Activated naive CD4-positive, alpha-beta T cell treated with anti-CD3 and anti-CD28 coated beads, Interleukin-2, amount 10 ng/mL, durations not matched to agents 7 days and 5 days (primary cell): ENCODE results near the gene ERBIN.
"Not testable (repeated sequence)": the region's sequence is repeated elsewhere in the genome, so short reads cannot be mapped to it uniquely, and the experiment has no call there.

Source experiments
- CTCF ChIA-PET: fragments of 350-600 bp; sonication (Branson Sonifier 250); formaldehyde crosslinking; loops from one replicate; lab custom pipeline; 2021; ENCODE audit warnings: antibody characterized with exemption; lab: Charles Lee
- DNase-seq: peaks from one replicate; pipeline ENCODE4 v3.0.0-alpha.2; 2020
- H3K27ac Mint-ChIP-seq: one replicate; pipeline ENCODE4 v1.8.0; 2021; ENCODE audit warnings: mild to moderate bottlenecking, moderate library complexity, mixed read lengths
- H3K27me3 Mint-ChIP-seq: one replicate; pipeline ENCODE4 v1.8.0; 2021; ENCODE audit warnings: mild to moderate bottlenecking, mixed read lengths
- H3K36me3 Mint-ChIP-seq: one replicate; pipeline ENCODE4 v1.8.0; 2021; ENCODE audit warnings: mixed read lengths
- H3K4me1 Mint-ChIP-seq: one replicate; pipeline ENCODE4 v1.8.0; 2021; ENCODE audit warnings: mixed read lengths
- H3K4me3 Mint-ChIP-seq: one replicate; pipeline ENCODE4 v1.8.0; 2021; ENCODE audit warnings: mild to moderate bottlenecking, moderate library complexity, mixed read lengths
- H3K9me3 Mint-ChIP-seq: one replicate; pipeline ENCODE4 v1.8.0; 2021; ENCODE audit warnings: mixed read lengths

Gene ERBIN

DNA sequence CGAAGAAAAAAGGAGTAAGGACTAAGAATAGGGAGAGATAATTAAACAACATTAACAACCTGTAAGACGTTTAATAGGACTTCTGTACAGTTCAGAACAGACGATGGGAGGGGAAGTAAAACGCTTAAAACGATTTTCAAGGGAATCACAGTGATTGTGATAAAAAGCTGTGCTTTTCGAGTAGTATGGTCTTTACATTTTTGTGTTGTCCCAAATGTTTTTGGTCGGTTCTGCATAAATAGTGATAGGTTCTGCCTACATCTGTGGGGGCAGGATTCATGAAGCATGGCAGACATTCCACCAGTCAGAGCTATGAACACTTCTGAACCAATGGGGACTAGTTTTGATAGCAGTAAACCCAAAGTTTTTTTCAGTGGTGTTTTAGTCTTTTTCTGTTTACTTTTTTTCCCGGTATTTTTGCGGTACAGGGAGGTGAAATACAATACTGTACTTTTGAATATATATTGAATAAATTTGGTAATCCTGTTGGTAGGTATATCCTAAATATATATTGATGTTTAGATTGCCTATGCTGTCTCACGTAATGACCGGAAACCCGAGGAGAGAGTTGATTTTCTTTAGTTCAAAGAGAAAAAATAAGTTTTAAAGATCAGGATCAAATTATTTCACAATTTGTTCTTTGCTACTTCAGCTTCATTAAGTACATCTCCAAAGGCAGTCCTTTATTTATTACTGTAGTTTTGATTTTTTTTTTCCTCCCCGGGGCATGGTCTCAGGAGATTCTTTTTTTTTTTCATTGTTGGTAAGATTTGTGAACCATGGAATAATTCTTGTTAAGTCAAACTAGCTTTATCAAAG, 1.3 kb downstream of the ERBIN start:
- Mint-ChIP-seq H3K36me3 (peaks cover 28% of the 10 kb centered on the region), H3K27ac (peak overlapping the region; percentile 99), H3K9me3 (no peaks in the 10 kb centered on the region), H3K27me3 (peaks cover 15% of the 10 kb centered on the region), H3K4me3 (peak overlapping the region; percentile 100), H3K4me1 (peaks cover 43% of the 10 kb centered on the region)
- peak; percentile 42 for DNase-seq
- CTCF ChIA-PET, result interaction anchor here (0.6 to 1.1 kb wide), 4 partner anchors 165 to 1117 kb away, joined by 3 to 4 read pairs (median 3); no protein-coding TSS in a partner anchor

- peaks cover 11% of the 10 kb centered on the region for H3K27me3 Mint-ChIP-seq
- peaks cover 49% of the 10 kb centered on the region for H3K4me1 Mint-ChIP-seq
- DNase-seq, result no peak
- peaks cover 33% of the 10 kb centered on the region for H3K36me3 Mint-ChIP-seq
- peak overlapping the region; percentile 99 for H3K27ac Mint-ChIP-seq
- no peaks in the 10 kb centered on the region for H3K9me3 Mint-ChIP-seq
- CTCF ChIA-PET, result interaction anchor here (0.8 to 1.1 kb wide), 2 partner anchors 213 to 1118 kb away, joined by 3 read pairs; no protein-coding TSS in a partner anchor
- peak overlapping the region; percentile 100 for H3K4me3 Mint-ChIP-seq
Observed at GRCh38 chr5:65928322-65928752, 2.0 kb downstream of the ERBIN start.

DNA sequence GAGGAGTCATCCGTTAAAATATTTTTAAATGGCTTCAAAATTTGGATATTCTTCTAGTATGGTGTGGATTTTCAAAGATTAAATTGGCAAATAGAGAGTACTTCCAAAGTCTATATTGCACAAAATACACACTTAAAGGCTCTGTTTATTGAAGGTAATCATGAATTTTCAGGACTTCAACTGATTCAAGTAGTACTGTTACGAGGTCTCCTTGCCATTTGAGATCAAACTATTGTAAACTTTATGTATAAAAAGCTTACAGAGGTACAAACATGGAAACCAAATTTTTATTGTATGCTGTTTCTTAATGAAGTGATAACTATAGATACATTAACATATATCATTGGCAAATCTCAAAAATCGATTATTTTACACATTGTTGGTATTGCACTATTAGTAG, 2.5 kb downstream of the ERBIN start:
- H3K4me3 Mint-ChIP-seq, result peak overlapping the region; percentile 100
- no peak overlapping the region for H3K27ac Mint-ChIP-seq
- peaks cover 35% of the 10 kb centered on the region for H3K36me3 Mint-ChIP-seq
- no peaks in the 10 kb centered on the region for H3K9me3 Mint-ChIP-seq
- CTCF ChIA-PET, result no interaction called here
- peaks cover 48% of the 10 kb centered on the region for H3K4me1 Mint-ChIP-seq
- DNase-seq, result no peak
- H3K27me3 Mint-ChIP-seq, result peaks cover 10% of the 10 kb centered on the region

GRCh38 chr5:65932676-65933075, 6.3 kb downstream of the ERBIN start:
- CTCF ChIA-PET, result no interaction called here
- Mint-ChIP-seq H3K9me3 (no peaks in the 10 kb centered on the region), H3K4me1 (peaks cover 50% of the 10 kb centered on the region), H3K27ac (no peak overlapping the region), H3K4me3 (no peak overlapping the region), H3K36me3 (peaks cover 40% of the 10 kb centered on the region), H3K27me3 (no peaks in the 10 kb centered on the region)
- no peak for DNase-seq

GRCh38 chr5:65933295-65933694, 6.9 kb downstream of the ERBIN start:
- Mint-ChIP-seq H3K9me3 (peaks cover 2% of the 10 kb centered on the region), H3K4me1 (peaks cover 50% of the 10 kb centered on the region), H3K4me3 (no peak overlapping the region), H3K27me3 (no peaks in the 10 kb centered on the region), H3K27ac (no peak overlapping the region), H3K36me3 (peaks cover 40% of the 10 kb centered on the region)
- CTCF ChIA-PET, result no interaction called here
- DNase-seq, result no peak

DNA sequence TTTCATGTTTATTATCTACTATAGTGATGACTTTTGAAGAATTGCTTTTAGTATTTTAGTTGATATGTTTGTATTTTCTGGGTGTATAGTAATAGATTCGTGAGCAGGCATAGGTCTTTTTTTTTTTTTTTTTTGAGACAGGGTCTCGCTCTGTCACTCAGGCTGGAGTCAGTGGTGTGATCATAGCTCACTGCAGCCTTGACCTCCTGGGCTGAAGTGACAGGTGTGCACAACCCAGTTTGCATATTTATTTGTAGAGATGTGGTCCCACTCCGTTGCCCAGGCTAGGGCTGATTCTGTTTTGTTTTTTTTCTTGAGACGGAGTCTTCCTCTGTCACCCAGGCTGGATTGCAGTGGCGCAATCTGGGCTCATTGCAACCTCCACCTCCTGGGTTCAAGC, 11.9 kb downstream of the ERBIN start:
- no peak overlapping the region for H3K4me3 Mint-ChIP-seq
- CTCF ChIA-PET, result no interaction called here
- peaks cover 20% of the 10 kb centered on the region for H3K4me1 Mint-ChIP-seq
- DNase-seq, result no peak
- H3K36me3 Mint-ChIP-seq, result peaks cover 31% of the 10 kb centered on the region
- H3K27ac Mint-ChIP-seq, result no peak overlapping the region
- peaks cover 2% of the 10 kb centered on the region for H3K9me3 Mint-ChIP-seq
- H3K27me3 Mint-ChIP-seq, result no peaks in the 10 kb centered on the region

DNA sequence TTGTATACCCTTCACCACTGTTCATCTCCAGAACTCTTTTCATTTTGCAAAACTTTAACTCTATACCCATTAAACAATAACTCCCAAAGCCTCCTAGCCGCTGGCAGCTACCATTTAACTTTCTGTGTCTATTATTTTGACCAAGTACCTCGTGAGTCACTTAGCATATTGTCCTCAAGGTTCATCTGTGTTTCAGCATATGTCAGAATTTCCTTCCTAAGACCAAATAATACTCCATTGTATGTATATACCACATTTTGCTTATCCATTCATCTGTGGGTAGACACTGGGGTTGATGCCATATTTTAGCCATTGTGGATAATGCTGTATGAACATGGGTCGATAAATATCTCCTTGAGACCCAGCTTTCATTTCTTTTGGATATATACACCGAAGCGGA, 17.4 kb downstream of the ERBIN start:
- Mint-ChIP-seq H3K27me3 (no peaks in the 10 kb centered on the region), H3K9me3 (no peaks in the 10 kb centered on the region), H3K36me3 (peaks cover 34% of the 10 kb centered on the region), H3K4me1 (peaks cover 2% of the 10 kb centered on the region), H3K27ac (no peak overlapping the region), H3K4me3 (no peak overlapping the region)
- DNase-seq, result no peak
- CTCF ChIA-PET, result no interaction called here

DNA sequence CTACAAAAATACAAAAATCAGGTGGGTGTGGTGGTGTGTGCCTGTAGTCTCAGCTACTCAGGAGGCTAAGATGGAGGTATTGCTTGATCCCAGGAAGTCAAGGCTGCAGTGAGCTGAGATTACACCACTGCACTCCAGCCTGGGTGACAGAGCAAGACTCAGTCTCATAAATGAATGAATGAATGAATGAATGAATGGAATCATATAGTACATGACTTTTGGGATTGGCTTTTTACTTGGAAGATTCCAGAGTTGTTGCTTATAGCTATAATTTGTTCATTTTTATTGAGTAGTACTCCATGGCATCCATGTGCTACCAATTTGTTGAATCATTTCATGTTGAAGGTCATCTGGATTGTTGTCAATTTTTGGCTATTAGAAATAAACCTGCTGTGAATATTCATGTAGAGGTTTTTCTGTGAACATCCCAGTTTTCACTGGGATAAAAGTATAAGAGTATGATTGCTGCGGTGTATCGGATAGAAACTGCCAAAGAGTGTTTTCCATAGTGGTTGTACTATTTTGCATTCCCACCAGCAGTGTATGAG, 19.9 kb downstream of the ERBIN start:
- Mint-ChIP-seq H3K4me3 (no peak overlapping the region), H3K9me3 (no peaks in the 10 kb centered on the region), H3K27me3 (no peaks in the 10 kb centered on the region), H3K27ac (no peak overlapping the region), H3K36me3 (peaks cover 36% of the 10 kb centered on the region), H3K4me1 (peaks cover 2% of the 10 kb centered on the region)
- DNase-seq, result no peak
- CTCF ChIA-PET, result no interaction called here

DNA sequence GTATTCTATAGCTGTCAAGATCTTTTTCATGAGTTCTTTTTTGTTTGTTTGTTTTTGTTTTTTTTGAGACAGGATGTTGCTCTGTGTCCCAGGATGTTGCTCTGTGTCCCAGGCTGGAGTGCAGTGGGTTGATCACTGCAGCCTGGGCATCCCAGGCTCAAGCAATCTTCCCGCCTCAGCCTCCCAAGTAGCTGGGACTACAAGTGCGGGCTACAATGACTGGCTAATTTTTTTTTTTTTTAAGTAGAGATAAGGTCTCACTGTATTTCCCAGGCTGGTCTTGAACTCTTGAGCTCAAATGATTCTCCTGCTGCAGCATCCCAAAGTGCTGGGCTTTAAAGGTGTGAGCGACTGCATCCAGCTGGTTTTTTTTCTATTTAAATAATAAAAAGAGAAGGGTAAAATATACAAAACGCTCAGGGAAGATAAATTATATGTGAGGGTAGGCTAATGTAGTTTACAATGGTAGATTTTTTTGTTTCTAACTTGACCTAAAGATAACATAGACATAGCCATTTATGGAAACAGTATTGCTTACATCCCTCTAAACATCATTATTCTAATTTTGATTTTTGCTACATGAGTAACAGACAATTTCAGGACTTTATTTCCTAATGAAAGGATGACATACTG, 21.9 kb downstream of the ERBIN start:
- no peaks in the 10 kb centered on the region for H3K27me3 Mint-ChIP-seq
- CTCF ChIA-PET, result no interaction called here
- peaks cover 35% of the 10 kb centered on the region for H3K36me3 Mint-ChIP-seq
- H3K27ac Mint-ChIP-seq, result no peak overlapping the region
- no peaks in the 10 kb centered on the region for H3K4me1 Mint-ChIP-seq
- no peak for DNase-seq
- H3K4me3 Mint-ChIP-seq, result no peak overlapping the region
- no peaks in the 10 kb centered on the region for H3K9me3 Mint-ChIP-seq

DNA sequence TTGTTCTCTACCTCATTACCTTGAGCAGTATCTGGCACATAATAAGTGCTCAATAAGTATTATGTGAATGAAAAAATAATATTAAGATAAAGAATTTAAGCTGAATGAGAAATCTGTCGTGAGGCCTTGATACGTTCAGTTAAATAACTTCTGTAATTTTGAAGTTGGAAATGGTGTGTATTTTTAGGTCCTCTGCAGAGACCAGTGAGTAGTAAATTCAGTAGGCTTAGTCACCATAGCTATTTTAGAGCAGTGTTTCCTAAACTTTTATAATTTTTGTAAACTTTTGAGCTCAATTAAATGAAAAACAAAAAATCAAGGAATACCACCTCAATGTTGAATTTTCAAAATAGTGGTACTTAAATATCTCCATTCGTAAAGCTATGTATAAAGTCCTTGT, 25.0 kb downstream of the ERBIN start:
- Mint-ChIP-seq H3K4me3 (no peak overlapping the region), H3K27ac (no peak overlapping the region), H3K4me1 (no peaks in the 10 kb centered on the region), H3K36me3 (peaks cover 26% of the 10 kb centered on the region), H3K9me3 (no peaks in the 10 kb centered on the region), H3K27me3 (no peaks in the 10 kb centered on the region)
- DNase-seq, result no peak
- CTCF ChIA-PET, result no interaction called here

DNA sequence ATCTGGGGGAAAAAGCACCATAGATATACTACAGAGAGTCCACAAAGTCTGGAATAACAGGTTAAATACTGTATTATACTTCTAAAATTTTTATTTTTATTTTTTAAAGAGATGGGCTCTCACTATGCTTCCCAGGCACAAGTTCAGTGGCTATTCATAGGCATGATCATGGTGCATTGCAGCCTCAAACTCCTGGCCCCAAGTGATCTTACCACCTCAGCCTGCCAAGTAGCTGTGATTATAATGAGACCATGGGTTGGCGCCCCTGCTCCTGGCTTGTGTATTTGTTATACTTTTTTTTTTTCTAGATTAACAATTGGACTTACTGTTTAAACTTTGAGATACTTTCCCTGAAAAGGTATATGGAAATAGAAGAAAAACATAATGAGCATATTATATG, 25.9 kb downstream of the ERBIN start:
- H3K9me3 Mint-ChIP-seq, result no peaks in the 10 kb centered on the region
- peaks cover 26% of the 10 kb centered on the region for H3K36me3 Mint-ChIP-seq
- H3K4me1 Mint-ChIP-seq, result no peaks in the 10 kb centered on the region
- H3K27ac Mint-ChIP-seq, result no peak overlapping the region
- CTCF ChIA-PET, result no interaction called here
- no peak for DNase-seq
- H3K27me3 Mint-ChIP-seq, result no peaks in the 10 kb centered on the region
- H3K4me3 Mint-ChIP-seq, result no peak overlapping the region

DNA sequence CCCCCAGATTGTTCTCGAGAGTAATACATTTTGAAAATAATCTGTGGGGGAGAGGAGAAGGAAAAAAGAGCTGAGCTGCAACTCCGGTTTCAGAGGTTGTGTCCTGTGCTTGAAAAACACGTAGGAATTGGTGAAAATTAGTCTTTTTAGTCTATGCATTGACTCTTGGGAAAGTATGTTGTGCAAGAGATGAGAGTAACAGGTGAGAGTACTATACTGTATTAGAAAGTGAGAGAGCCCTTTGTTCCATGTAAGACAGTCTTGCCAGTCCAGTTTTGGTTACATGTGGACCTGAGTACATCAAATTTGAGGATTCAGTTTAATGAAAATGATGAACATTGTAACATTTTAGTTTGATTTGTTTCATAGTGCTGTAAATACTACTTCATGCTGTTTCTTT, 27.8 kb downstream of the ERBIN start:
- Mint-ChIP-seq H3K27ac (no peak overlapping the region), H3K9me3 (no peaks in the 10 kb centered on the region), H3K36me3 (peaks cover 29% of the 10 kb centered on the region), H3K4me3 (no peak overlapping the region), H3K4me1 (no peaks in the 10 kb centered on the region), H3K27me3 (no peaks in the 10 kb centered on the region)
- DNase-seq, result no peak
- CTCF ChIA-PET, result interaction anchor here (0.6 kb wide), 1 partner anchor 310 kb away, joined by 4 read pairs; no protein-coding TSS in a partner anchor

DNA sequence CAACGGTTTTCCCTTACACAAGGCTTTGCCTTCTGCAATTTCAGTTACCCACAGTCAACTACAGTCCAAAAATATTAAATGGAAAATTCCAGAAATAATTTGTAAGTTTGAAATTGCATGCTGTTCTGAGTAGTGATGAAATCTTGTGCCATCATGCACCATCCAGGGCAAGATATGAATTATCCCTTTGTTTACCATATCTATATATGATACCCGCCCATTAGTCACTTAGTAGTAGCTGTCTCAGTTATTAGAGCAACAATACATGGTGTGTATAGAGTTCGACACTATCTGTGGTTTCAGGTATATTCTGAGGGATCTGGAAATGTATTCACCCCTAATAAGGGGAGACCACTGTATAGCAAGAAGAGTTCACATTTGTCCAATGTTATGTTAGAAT, 29.4 kb downstream of the ERBIN start:
- DNase-seq, result no peak
- Mint-ChIP-seq H3K4me1 (peaks cover 4% of the 10 kb centered on the region), H3K9me3 (no peaks in the 10 kb centered on the region), H3K4me3 (no peak overlapping the region), H3K27ac (no peak overlapping the region), H3K36me3 (peaks cover 23% of the 10 kb centered on the region), H3K27me3 (no peaks in the 10 kb centered on the region)
- CTCF ChIA-PET, result no interaction called here

- Mint-ChIP-seq H3K4me1 (peaks cover 14% of the 10 kb centered on the region), H3K36me3 (peaks cover 27% of the 10 kb centered on the region)
- H3K9me3 Mint-ChIP-seq, H3K4me3 Mint-ChIP-seq, DNase-seq, H3K27me3 Mint-ChIP-seq, CTCF ChIA-PET, H3K27ac Mint-ChIP-seq: not testable (repeated sequence)
Observed at GRCh38 chr5:65957703-65958102, 31.3 kb downstream of the ERBIN start.
